OCI-LY3 (cell line): ENCODE results near the gene GMPPA.

ENCODE experiments used
- H2AFZ ChIP-seq: fragments of 200-600, 300-600 bp; shearing (Covaris generic); 2 replicates; pipeline ENCODE4 v1.6.0; 2014; ENCODE audit warnings: antibody characterized with exemption, low read depth, low read length
- H3K27ac ChIP-seq: fragments of 200-600, 300-600 bp; sonication (generic); 2 replicates; pipeline ENCODE4 v1.5.1; 2014; ENCODE audit warnings: mild to moderate bottlenecking, low read length, moderate library complexity, mixed read lengths
- H3K27me3 ChIP-seq: fragments of 200-600, 300-600 bp; sonication (generic); 2 replicates; pipeline ENCODE4 v1.6.1; 2014; ENCODE audit warnings: low read depth, low read length, mixed read lengths
- H3K36me3 ChIP-seq: fragments of 200-600, 300-600 bp; sonication (generic); replicated peaks from 2 replicates; pipeline ENCODE3; 2014; ENCODE audit warnings: low read depth, low read length, mixed read lengths
- H3K4me1 ChIP-seq: fragments of 300-600, 200-600 bp; sonication (generic); 2 replicates; pipeline ENCODE4 v1.6.1; 2014; ENCODE audit warnings: low read length, mixed read lengths
- H3K4me2 ChIP-seq: fragments of 200-600, 300-600 bp; sonication (generic); 2 replicates; pipeline ENCODE4 v1.6.1; 2014; ENCODE audit warnings: low read length, mixed read lengths
- H3K4me3 ChIP-seq: fragments of 300-600, 200-600 bp; sonication (generic); 2 replicates; pipeline ENCODE4 v1.5.1; 2014; ENCODE audit warnings: antibody characterized with exemption, mild to moderate bottlenecking, low read length, moderate library complexity
- H3K79me2 ChIP-seq: fragments of 300-600, 200-600 bp; shearing (Covaris generic); 2 replicates; pipeline ENCODE4 v1.6.1; 2014; ENCODE audit warnings: mild to moderate bottlenecking, low read length, mixed read lengths
- H3K9ac ChIP-seq: fragments of 300-600, 200-600 bp; shearing (Covaris generic); 2 replicates; pipeline ENCODE4 v1.6.0; 2014; ENCODE audit warnings: mild to moderate bottlenecking, low read length, moderate library complexity
- H3K9me3 ChIP-seq: fragments of 200-600, 300-600 bp; shearing (Covaris generic); 2 replicates; pipeline ENCODE4 v1.6.1; 2014; ENCODE audit warnings: low read length, mixed read lengths; ENCODE audit not compliant: insufficient read depth
- H4K20me1 ChIP-seq: fragments of 200-600, 300-600 bp; sonication (generic); 2 replicates; pipeline ENCODE4 v1.6.1; 2016; ENCODE audit warnings: low read length, mixed read lengths; ENCODE audit not compliant: insufficient read depth
- CTCF ChIP-seq: fragments of 200-600, 300-600 bp; sonication (generic); IDR thresholded peaks from 2 replicates; pipeline ENCODE4 v1.5.1; 2014; ENCODE audit warnings: antibody characterized with exemption, low read length, low read depth
- EZH2phosphoT487 ChIP-seq: fragments of 200-600 bp; shearing (Covaris generic); IDR thresholded peaks from 2 replicates; pipeline ENCODE4 v1.6.1; 2018; ENCODE audit warnings: antibody characterized with exemption, mixed run types, low read depth

The GMPPA gene

GRCh38 chr2:219520079-219520478 lies 21.4 kb downstream of the GMPPA start:
- Histone ChIP-seq H3K36me3 (no peaks in the 10 kb centered on the region), H3K27ac (no peak overlapping the region), H3K4me2 (no peak overlapping the region), H3K79me2 (no peaks in the 10 kb centered on the region), H3K9ac (no peak overlapping the region), H3K4me3 (no peak overlapping the region), H4K20me1 (no peaks in the 10 kb centered on the region), H3K9me3 (no peaks in the 10 kb centered on the region), H2AFZ (no peak overlapping the region), H3K4me1 (no peaks in the 10 kb centered on the region), H3K27me3 (peaks cover 11% of the 10 kb centered on the region)
- TF ChIP-seq CTCF (no peak), EZH2phosphoT487 (no peak)

GRCh38 chr2:219521066-219521880 lies 22.6 kb downstream of the GMPPA start:
- Histone ChIP-seq H3K4me3 (no peak overlapping the region), H3K79me2 (no peaks in the 10 kb centered on the region), H3K36me3 (no peaks in the 10 kb centered on the region), H3K9me3 (no peaks in the 10 kb centered on the region), H3K9ac (no peak overlapping the region), H3K4me2 (peak overlapping the region; percentile 24; the same call in 1 of the 2 replicates), H3K27me3 (peaks cover 11% of the 10 kb centered on the region), H2AFZ (no peak overlapping the region), H3K27ac (no peak overlapping the region), H4K20me1 (no peaks in the 10 kb centered on the region), H3K4me1 (no peaks in the 10 kb centered on the region)
- TF ChIP-seq EZH2phosphoT487 (no peak), CTCF (peak; percentile 50)

- Histone ChIP-seq H3K9me3 (no peaks in the 10 kb centered on the region), H3K27me3 (peaks cover 21% of the 10 kb centered on the region), H3K4me1 (no peaks in the 10 kb centered on the region), H4K20me1 (no peaks in the 10 kb centered on the region), H3K4me3 (no peak overlapping the region), H3K9ac (no peak overlapping the region), H3K4me2 (no peak overlapping the region), H3K79me2 (no peaks in the 10 kb centered on the region), H3K27ac (no peak overlapping the region), H2AFZ (no peak overlapping the region), H3K36me3 (no peaks in the 10 kb centered on the region)
- TF ChIP-seq EZH2phosphoT487 = no peak
- TF ChIP-seq CTCF = no peak
Measured at GRCh38 chr2:219522111-219523030, 23.7 kb downstream of the GMPPA start.
